ENCODE data around the gene NCAM1. TPM values are rescaled to one million over a fixed set of nuclear protein-coding genes. Genes with fewer than 3 reads are reported as not detected.

Gene NCAM1
- total RNA-seq, 4 donors from 2014 or later: 94.8 to 195 (median 150) TPM

- WGBS, 2 donors: 66 to 95% methylated on average over 4 to 6 of the region's 6 CpGs
- H3K27ac ChIP-seq: no peak overlapping the region
- H3K9me3 ChIP-seq: no peaks in the 10 kb centered on the region
- intact Hi-C loops (cut with DNase I): loop anchor here (2.0 kb wide), 1 partner anchor 698 kb away; no protein-coding TSS in a partner anchor
- no peaks in the 10 kb centered on the region for H3K4me1 ChIP-seq
- H3K36me3 ChIP-seq: no peaks in the 10 kb centered on the region
- TF ChIP-seq CTCF (IDR thresholded peaks at IDR 0.05): no peak
- no peak for TF ChIP-seq POLR2A (IDR thresholded peaks at IDR 0.05)
- no peak for DNase-seq
- no peaks in the 10 kb centered on the region for H3K27me3 ChIP-seq
- H3K4me3 ChIP-seq (replicated peaks in 1 of 3): no peak overlapping the region
These were observed 327.2 kb downstream of the NCAM1 start for GRCh38 chr11:113288286-113288863.

- peak; percentile 52 to 62 for DNase-seq
- H3K27me3 ChIP-seq: no peaks in the 10 kb centered on the region
- 68 to 69% methylated on average over 8 to 10 of the region's 10 CpGs for WGBS, 2 donors
- peak; percentile 77 to 94 (median 86) for TF ChIP-seq CTCF (IDR thresholded peaks at IDR 0.05)
- no peak for TF ChIP-seq POLR2A (IDR thresholded peaks at IDR 0.05)
- H3K4me3 ChIP-seq (replicated peaks in 1 of 3): no peak overlapping the region
- H3K27ac ChIP-seq: no peak overlapping the region
- H3K9me3 ChIP-seq: no peaks in the 10 kb centered on the region
- intact Hi-C loops (cut with DNase I): loop anchor here (2.0 kb wide), 1 partner anchor 699 kb away; no protein-coding TSS in a partner anchor
- H3K4me1 ChIP-seq: no peaks in the 10 kb centered on the region
- no peaks in the 10 kb centered on the region for H3K36me3 ChIP-seq
These were observed 328.4 kb downstream of the NCAM1 start for GRCh38 chr11:113289431-113290187.

- no peak for DNase-seq
- Histone ChIP-seq H3K9me3 (no peaks in the 10 kb centered on the region), H3K27me3 (no peaks in the 10 kb centered on the region), H3K4me1 (no peaks in the 10 kb centered on the region), H3K27ac (no peak overlapping the region), H3K4me3 (replicated peaks in 1 of 3) (no peak overlapping the region), H3K36me3 (no peaks in the 10 kb centered on the region)
- 80 to 87% methylated on average over 5 of the region's 5 CpGs for WGBS, 2 donors
- TF ChIP-seq CTCF (IDR thresholded peaks at IDR 0.05) (no peak), POLR2A (IDR thresholded peaks at IDR 0.05) (no peak)
- intact Hi-C loops (cut with DNase I): no loop called here
These were observed 332.7 kb downstream of the NCAM1 start for GRCh38 chr11:113293936-113294335.

- intact Hi-C loops (cut with DNase I): no loop called here
- Histone ChIP-seq H3K27me3 (no peaks in the 10 kb centered on the region), H3K4me3 (replicated peaks in 1 of 3) (no peak overlapping the region), H3K36me3 (no peaks in the 10 kb centered on the region), H3K9me3 (no peaks in the 10 kb centered on the region), H3K4me1 (no peaks in the 10 kb centered on the region), H3K27ac (no peak overlapping the region)
- 84 to 88% methylated on average over 7 of the region's 7 CpGs for WGBS, 2 donors
- DNase-seq: no peak
- no peak for TF ChIP-seq POLR2A (IDR thresholded peaks at IDR 0.05)
- TF ChIP-seq CTCF (IDR thresholded peaks at IDR 0.05): no peak
These were observed 334.8 kb downstream of the NCAM1 start for GRCh38 chr11:113295993-113296392.

Measured in thyroid gland (tissue), 4 donors.